ENCODE results near the gene SLC16A12.

SLC16A12 gene

DNA sequence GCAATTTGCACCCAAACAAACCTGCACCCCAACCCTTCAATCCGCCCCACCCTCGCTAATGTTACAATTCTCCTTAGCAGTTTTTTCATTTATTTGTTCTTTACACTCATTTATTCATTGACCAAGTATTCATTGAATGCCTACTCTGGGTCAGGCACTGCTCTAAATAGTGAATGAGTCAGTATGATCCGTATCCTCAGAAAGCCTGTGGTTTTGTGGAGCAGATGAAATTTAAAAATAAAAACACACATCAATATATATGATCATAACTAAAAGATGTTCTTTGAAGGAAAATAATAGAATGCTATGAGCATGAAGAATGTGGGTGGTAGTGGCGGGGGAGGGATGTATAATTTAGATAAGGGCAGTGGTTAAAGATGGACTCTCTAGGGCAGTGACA, 107.8 kb downstream of the SLC16A12 start:
- Histone ChIP-seq H3K27me3 (peaks cover 7% of the 10 kb centered on the region), H3K4me1 (ENCODE audit: control insufficient read depth in 1 of 2, insufficient read depth in 1 of 2, low read depth in 1 of 2, low read length in 1 of 2) (no peaks in the 10 kb centered on the region), H3K4me3 (ENCODE audit: low read depth in 1 of 2, low read length in 1 of 2) (no peak overlapping the region), H3K27ac (no peak overlapping the region), H3K36me3 (no peaks in the 10 kb centered on the region), H3K9me3 (no peaks in the 10 kb centered on the region)
- TF ChIP-seq, protein P1, sequence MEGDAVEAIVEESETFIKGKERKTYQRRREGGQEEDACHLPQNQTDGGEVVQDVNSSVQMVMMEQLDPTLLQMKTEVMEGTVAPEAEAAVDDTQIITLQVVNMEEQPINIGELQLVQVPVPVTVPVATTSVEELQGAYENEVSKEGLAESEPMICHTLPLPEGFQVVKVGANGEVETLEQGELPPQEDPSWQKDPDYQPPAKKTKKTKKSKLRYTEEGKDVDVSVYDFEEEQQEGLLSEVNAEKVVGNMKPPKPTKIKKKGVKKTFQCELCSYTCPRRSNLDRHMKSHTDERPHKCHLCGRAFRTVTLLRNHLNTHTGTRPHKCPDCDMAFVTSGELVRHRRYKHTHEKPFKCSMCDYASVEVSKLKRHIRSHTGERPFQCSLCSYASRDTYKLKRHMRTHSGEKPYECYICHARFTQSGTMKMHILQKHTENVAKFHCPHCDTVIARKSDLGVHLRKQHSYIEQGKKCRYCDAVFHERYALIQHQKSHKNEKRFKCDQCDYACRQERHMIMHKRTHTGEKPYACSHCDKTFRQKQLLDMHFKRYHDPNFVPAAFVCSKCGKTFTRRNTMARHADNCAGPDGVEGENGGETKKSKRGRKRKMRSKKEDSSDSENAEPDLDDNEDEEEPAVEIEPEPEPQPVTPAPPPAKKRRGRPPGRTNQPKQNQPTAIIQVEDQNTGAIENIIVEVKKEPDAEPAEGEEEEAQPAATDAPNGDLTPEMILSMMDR (IDR thresholded peaks at IDR 0.05): no peak

DNA sequence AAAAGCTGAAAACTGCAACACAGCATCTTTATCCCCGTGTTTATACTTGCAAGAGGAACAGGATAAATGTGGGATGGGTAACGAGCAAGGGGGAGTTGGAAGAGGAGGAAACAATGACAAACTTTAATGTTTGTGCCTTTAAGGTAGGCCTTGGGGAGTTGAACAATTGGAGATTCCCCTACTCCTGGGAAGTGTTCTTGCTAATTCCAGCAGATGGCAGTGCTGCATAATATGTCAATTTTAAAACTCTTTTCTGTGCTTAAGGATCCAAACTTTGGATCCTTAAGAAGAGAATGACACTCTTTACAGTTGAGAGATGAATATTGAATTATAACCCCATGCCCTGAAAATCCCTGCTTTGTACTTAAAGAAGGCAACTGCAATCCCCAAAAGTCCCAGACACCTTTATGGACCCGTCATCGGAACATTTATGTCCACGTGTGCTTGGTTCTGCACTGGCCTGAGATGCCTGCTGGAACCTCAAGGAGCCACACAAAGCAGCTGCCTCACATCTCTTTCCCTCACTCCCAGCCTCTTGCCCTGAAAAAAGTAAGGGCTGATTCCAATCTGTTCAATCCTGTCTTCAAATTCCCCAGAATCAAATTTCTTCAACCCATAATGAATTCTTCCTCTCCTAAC, 109.0 kb downstream of the SLC16A12 start:
- TF ChIP-seq, protein P1 (IDR thresholded peaks at IDR 0.05): peak; percentile 44
- H3K36me3 ChIP-seq: no peaks in the 10 kb centered on the region
- H3K27ac ChIP-seq: no peak overlapping the region
- H3K4me3 ChIP-seq (ENCODE audit: low read depth in 1 of 2, low read length in 1 of 2): no peak overlapping the region
- peaks cover 3% of the 10 kb centered on the region for H3K27me3 ChIP-seq
- H3K4me1 ChIP-seq (ENCODE audit: control insufficient read depth in 1 of 2, insufficient read depth in 1 of 2, low read depth in 1 of 2, low read length in 1 of 2): no peaks in the 10 kb centered on the region
- H3K9me3 ChIP-seq: no peaks in the 10 kb centered on the region

DNA sequence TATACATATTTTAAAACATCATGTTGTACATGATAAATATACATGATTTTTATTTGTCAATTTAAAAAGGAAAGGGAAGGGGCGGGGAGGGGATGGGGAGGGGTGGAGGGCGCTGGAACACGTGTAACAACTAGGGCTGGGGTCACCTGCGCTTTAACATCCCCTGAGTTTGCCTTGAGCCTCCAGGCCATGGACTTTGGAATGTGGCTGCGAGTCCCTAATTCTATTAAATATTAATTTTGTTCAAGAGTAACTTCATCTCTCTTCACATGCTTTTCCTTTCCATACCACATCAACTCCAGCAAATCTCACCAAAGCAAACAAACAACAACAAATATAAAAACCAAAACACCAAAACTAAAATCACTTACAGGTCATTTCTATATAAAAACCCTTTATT, 110.4 kb downstream of the SLC16A12 start:
- peaks cover 3% of the 10 kb centered on the region for H3K27me3 ChIP-seq
- peaks cover 4% of the 10 kb centered on the region for H3K36me3 ChIP-seq
- H3K27ac ChIP-seq: no peak overlapping the region
- no peaks in the 10 kb centered on the region for H3K4me1 ChIP-seq (ENCODE audit: control insufficient read depth in 1 of 2, insufficient read depth in 1 of 2, low read depth in 1 of 2, low read length in 1 of 2)
- H3K9me3 ChIP-seq: no peaks in the 10 kb centered on the region
- H3K4me3 ChIP-seq (ENCODE audit: low read depth in 1 of 2, low read length in 1 of 2): no peak overlapping the region
- TF ChIP-seq, protein P1 (IDR thresholded peaks at IDR 0.05): no peak

DNA sequence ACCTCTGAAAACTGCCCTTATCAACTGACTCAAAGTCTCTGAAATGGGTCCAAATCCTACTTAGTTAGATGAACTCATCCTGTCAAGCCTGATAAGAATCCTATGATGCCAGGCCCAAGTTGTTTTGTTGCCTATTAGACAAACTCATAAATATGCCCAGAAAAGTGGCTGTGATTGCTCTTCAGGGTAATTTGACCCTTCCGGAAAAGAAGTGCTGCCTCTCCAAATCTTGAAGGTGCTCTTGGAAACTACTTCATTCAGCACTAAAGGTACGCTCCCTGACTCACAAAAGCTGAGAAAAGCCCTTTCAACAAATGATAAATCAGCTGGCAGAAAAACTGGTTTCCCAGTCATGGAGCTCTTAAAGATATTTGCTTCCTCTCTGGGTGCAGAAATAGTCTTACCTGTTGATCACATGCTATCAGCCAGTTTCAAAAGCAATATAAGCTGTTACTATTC, 114.3 kb downstream of the SLC16A12 start:
- H3K27ac ChIP-seq: peak overlapping the region; percentile 40

DNA sequence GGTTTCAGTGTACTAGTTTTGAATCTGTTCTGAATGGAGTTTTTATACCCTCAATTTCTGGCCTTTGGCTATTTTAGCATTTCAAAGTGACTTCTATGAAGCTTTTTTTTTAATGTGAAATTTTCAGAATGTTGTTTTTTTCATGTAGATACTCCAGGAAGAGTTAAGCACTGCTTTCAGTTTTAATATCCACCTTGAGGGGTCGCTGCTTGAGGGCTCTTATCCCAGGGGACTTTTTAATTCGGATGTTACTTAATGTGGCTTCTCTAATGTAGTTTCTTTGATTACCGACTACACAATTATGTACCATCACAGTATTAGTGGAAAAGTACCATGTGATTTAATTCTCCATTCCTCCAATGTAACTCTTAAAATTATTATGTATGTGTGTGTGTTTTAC, 115.8 kb downstream of the SLC16A12 start:
- Histone ChIP-seq H3K36me3 (peaks cover 17% of the 10 kb centered on the region), H3K27me3 (peaks cover 19% of the 10 kb centered on the region), H3K27ac (no peak overlapping the region), H3K4me1 (ENCODE audit: control insufficient read depth in 1 of 2, insufficient read depth in 1 of 2, low read depth in 1 of 2, low read length in 1 of 2) (peaks cover 14 to 16% of the 10 kb centered on the region in 2 experiments), H3K4me3 (ENCODE audit: low read depth in 1 of 2, low read length in 1 of 2) (no peak overlapping the region), H3K9me3 (no peaks in the 10 kb centered on the region)
- TF ChIP-seq, protein P1 (IDR thresholded peaks at IDR 0.05): no peak

More for the DNA sequence above, 114.3 kb downstream of the SLC16A12 start:
- Histone ChIP-seq H3K4me3 (ENCODE audit: low read depth in 1 of 2, low read length in 1 of 2) (no peak overlapping the region), H3K4me1 (ENCODE audit: control insufficient read depth in 1 of 2, insufficient read depth in 1 of 2, low read depth in 1 of 2, low read length in 1 of 2) (peaks cover 4 to 6% of the 10 kb centered on the region in 2 experiments), H3K9me3 (no peaks in the 10 kb centered on the region), H3K27me3 (peaks cover 10% of the 10 kb centered on the region), H3K36me3 (peaks cover 17% of the 10 kb centered on the region)
- TF ChIP-seq, protein P1 (IDR thresholded peaks at IDR 0.05): no peak
